Stimulated activated CD8-positive, alpha-beta memory T cell treated with anti-CD3 and anti-CD28 coated beads, Interleukin-2, amount 100 ng/mL, for 48 hours (primary cell): ENCODE measurements around the gene GLA.

Source experiments
- DNase-seq, 2 donors: peaks; one replicate each; pipeline ENCODE4 v3.0.0-alpha.2; 2020; ENCODE audit warnings: low read depth in 2 of 2

The GLA gene

GRCh38 chrX:101397779-101398178 lies 9.9 kb downstream of the GLA start:
- no peak for DNase-seq

GRCh38 chrX:101395789-101396188 lies 11.9 kb downstream of the GLA start:
- no peak for DNase-seq

GRCh38 chrX:101394372-101394771 lies 13.4 kb downstream of the GLA start:
- no peak for DNase-seq

- no peak for DNase-seq
Observed at GRCh38 chrX:101393530-101394305, 14.0 kb downstream of the GLA start.

GRCh38 chrX:101391831-101392230 lies 15.9 kb downstream of the GLA start:
- no peak for DNase-seq

- peak; percentile 68 to 77 for DNase-seq
Observed at GRCh38 chrX:101390664-101391525, 16.8 kb downstream of the GLA start, which contains the start of gene RPL36A. Gene RPL36A (plus strand): TSS chrX:101391011. CDS start chrX:101391044, 33 bp downstream.

GRCh38 chrX:101388604-101389003 lies 19.1 kb downstream of the GLA start:
- DNase-seq: no peak

GRCh38 chrX:101386542-101386885 lies 21.2 kb downstream of the GLA start:
- no peak for DNase-seq

- no peak for DNase-seq
Observed at GRCh38 chrX:101385795-101386541, 21.8 kb downstream of the GLA start, which contains the start of gene BTK. Gene BTK (minus strand): TSS chrX:101386191. CDS start chrX:101375284, 10,907 bp downstream.

GRCh38 chrX:101385026-101385684 lies 22.6 kb downstream of the GLA start:
- no peak for DNase-seq

GRCh38 chrX:101383679-101384205 lies 24.0 kb downstream of the GLA start:
- DNase-seq: no peak

- no peak for DNase-seq
Observed at GRCh38 chrX:101377547-101377946, 30.2 kb downstream of the GLA start.

- no peak for DNase-seq
Observed at GRCh38 chrX:101370888-101371504, 36.7 kb downstream of the GLA start.

GRCh38 chrX:101369687-101370086 lies 38.0 kb downstream of the GLA start:
- no peak for DNase-seq

GRCh38 chrX:101368800-101369199 lies 38.9 kb downstream of the GLA start:
- DNase-seq: no peak

GRCh38 chrX:101365301-101365795 lies 42.4 kb downstream of the GLA start:
- no peak for DNase-seq

GRCh38 chrX:101362757-101363156 lies 45.0 kb downstream of the GLA start:
- DNase-seq: no peak

GRCh38 chrX:101362116-101362515 lies 45.6 kb downstream of the GLA start:
- no peak for DNase-seq

GRCh38 chrX:101360390-101360789 lies 47.3 kb downstream of the GLA start:
- DNase-seq: no peak

- DNase-seq: no peak
Observed at GRCh38 chrX:101359966-101360365, 47.8 kb downstream of the GLA start.
